Bronchial epithelial cell (primary cell): ENCODE data around the gene ST14. TPM values are rescaled to one million over a fixed set of nuclear protein-coding genes. Genes with fewer than 3 reads are reported as not detected.
"Not testable (repeated sequence)": the region's sequence is repeated elsewhere in the genome, so short reads cannot be mapped to it uniquely, and the experiment has no call there.

Experiments
- DNase-seq: peaks from one replicate; pipeline ENCODE4 v3.0.0-alpha.2; 2010; ENCODE audit warnings: low read depth
- FAIRE-seq: peaks from 2 replicates; lab custom pipeline; 2011; peaks lifted over from hg19 to GRCh38; lab: Jason Lieb, UNC
- H3K27me3 ChIP-seq: 2 replicates; pipeline ENCODE4 v1.5.1; 2011; ENCODE audit warnings: low read length; ENCODE audit not compliant: control insufficient read depth, insufficient read depth
- H3K36me3 ChIP-seq: 2 replicates; pipeline ENCODE4 v1.5.1; 2011; ENCODE audit warnings: low read length; ENCODE audit not compliant: control insufficient read depth, insufficient read depth
- H3K4me3 ChIP-seq: 2 replicates; pipeline ENCODE4 v1.5.1; 2011; ENCODE audit warnings: mild to moderate bottlenecking, low read depth, low read length, control low read depth
- CTCF ChIP-seq: IDR thresholded peaks from 2 replicates; pipeline ENCODE4 v1.5.1; 2011; ENCODE audit warnings: mild to moderate bottlenecking, moderate library complexity, low read length, control low read depth, inconsistent platforms; ENCODE audit not compliant: insufficient read depth, severe bottlenecking
- total RNA-seq: library from RNA; depleted of rRNA; stranded (reverse); fragments of >200 nt; gene quantifications from 2 replicates; pipeline ENCODE4 v1.2.1, GENCODE V29; 2014

The ST14 gene
- total RNA-seq, 1 donor from 2014 or later, result 79.2 TPM

- FAIRE-seq (no peak), DNase-seq (no peak)
- no peaks in the 10 kb centered on the region for H3K27me3 ChIP-seq
- TF ChIP-seq CTCF, result no peak
- peaks cover 32% of the 10 kb centered on the region for H3K36me3 ChIP-seq
- no peak overlapping the region for H3K4me3 ChIP-seq
Observed at GRCh38 chr11:130192845-130193267, 33.3 kb downstream of the ST14 start.

- H3K4me3 ChIP-seq, H3K27me3 ChIP-seq, DNase-seq, FAIRE-seq: not testable (repeated sequence)
- peaks cover 33% of the 10 kb centered on the region for H3K36me3 ChIP-seq
Observed at GRCh38 chr11:130193551-130193950, 34.0 kb downstream of the ST14 start.

GRCh38 chr11:130194241-130195023 is 34.9 kb downstream of the ST14 start:
- DNase-seq, result no peak
- Histone ChIP-seq H3K4me3 (no peak overlapping the region), H3K27me3 (no peaks in the 10 kb centered on the region), H3K36me3 (peaks cover 37% of the 10 kb centered on the region)
- no peak for TF ChIP-seq CTCF
- peak; percentile 73 for FAIRE-seq

GRCh38 chr11:130197386-130198035 is 37.9 kb downstream of the ST14 start:
- FAIRE-seq (no peak), DNase-seq (no peak)
- TF ChIP-seq CTCF, result no peak
- Histone ChIP-seq H3K27me3 (no peaks in the 10 kb centered on the region), H3K4me3 (no peak overlapping the region), H3K36me3 (peaks cover 48% of the 10 kb centered on the region)

GRCh38 chr11:130198292-130198691 is 38.7 kb downstream of the ST14 start:
- TF ChIP-seq CTCF, result no peak
- Histone ChIP-seq H3K36me3 (peaks cover 53% of the 10 kb centered on the region), H3K4me3 (no peak overlapping the region), H3K27me3 (no peaks in the 10 kb centered on the region)
- no peak for FAIRE-seq
- DNase-seq, result no peak

- Histone ChIP-seq H3K4me3 (no peak overlapping the region), H3K36me3 (peaks cover 54% of the 10 kb centered on the region), H3K27me3 (no peaks in the 10 kb centered on the region)
- FAIRE-seq, result no peak
- TF ChIP-seq CTCF, result peak; percentile 9
- no peak for DNase-seq
Observed at GRCh38 chr11:130198964-130199363, 39.4 kb downstream of the ST14 start.
